HG02852 (cell line): Measurements from ENCODE around the gene RPF1.
A peak's percentile ranks its signal among the peaks of the same experiment; 100 is the strongest.
"Not testable (repeated sequence)": the region's sequence is repeated elsewhere in the genome, so short reads cannot be mapped to it uniquely, and the experiment has no call there.

ENCODE experiments used
- ATAC-seq: cut with Tn5 transposase; IDR thresholded peaks from one replicate; pipeline ENCODE4 v1.9.1; 2021; ENCODE audit warnings: mild to moderate bottlenecking, moderate library complexity; ENCODE audit not compliant: unreplicated experiment

The RPF1 gene

DNA sequence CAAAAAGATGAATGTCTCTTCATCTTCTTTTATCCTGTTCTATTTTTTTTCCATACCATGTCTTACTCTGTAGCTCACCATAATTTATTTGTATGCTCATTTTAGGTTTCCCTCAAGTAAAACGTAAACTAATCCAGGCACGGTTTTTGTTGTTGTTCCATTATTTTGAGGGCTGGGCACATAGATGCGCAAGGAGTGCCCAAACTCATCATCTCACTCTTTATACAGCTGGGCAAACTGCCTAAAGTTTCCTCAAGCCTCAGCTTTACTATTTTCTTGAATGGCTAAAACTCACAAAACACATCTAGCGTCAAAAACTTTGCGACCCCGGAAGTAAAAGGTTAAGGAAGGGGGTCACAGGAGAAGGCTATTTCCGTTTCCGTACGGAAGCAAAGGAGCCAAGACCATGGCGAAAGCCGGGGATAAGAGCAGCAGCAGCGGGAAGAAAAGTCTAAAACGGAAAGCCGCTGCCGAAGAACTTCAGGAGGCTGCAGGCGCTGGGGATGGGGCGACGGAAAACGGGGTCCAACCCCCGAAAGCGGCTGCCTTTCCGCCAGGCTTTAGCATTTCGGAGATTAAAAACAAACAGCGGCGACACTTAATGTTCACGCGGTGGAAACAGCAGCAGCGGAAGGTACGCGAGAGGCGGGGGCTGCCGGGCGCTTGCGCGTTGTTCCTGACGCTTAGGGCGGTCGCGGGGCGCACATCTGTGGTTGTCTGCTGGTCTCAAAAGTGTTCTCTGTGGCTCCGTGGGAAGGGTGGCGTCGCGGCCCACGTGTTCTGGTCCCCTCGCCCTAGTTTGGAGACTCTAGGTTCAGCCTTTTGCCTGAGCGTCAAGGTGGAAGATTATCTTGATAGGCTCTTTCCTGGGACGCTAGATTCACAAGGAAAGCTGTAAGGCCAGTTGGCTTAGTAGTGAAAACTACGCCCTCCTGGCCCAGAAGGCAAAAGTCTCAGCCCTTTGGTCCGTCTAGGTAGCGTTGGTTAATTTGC is at the start of gene RPF1:
Gene RPF1, plus strand, starts transcription at position 391 of the 993 bp plus-strand sequence. Its CDS starts 16 bp downstream, at position 407.
- peak; percentile 97 for ATAC-seq

- ATAC-seq = no peak
These were observed 48.5 kb upstream of the RPF1 start for GRCh38 chr1:84430546-84430945.

- peak; percentile 55 for ATAC-seq
These were observed 45.6 kb upstream of the RPF1 start for GRCh38 chr1:84433258-84434080.

DNA sequence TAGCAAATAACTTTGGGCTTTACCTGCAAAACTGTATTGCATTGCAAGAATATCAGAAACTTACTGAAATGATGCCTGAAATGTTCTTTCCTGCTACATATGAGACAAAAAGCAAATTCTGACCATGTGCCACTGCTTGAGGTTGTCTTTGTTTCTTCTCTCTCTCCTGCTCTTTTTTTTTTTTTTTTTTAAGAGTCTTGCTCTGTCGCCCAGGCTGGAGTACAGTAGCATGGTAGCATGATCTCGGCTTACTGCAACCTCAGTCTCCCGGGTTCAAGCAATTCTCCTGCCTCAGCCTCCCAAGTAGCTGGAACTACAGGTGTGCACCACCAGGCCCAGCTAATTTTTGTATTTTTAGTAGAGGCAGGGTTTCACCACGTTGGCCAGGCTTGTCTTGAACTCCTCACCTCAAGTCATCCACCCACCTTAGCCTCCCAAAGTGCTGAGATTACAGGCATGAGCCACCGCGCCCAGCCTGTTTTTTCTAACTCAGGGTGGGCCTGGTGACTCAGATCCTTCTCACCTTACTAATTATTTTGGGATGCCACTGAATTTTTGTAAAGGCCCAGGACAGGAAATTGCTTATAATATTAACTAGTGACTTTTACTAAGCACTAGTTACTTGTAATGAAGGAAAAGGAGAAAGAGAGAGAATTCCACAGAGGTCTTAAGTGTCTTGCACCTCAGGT is 44.8 kb upstream of the RPF1 start:
- no peak for ATAC-seq

GRCh38 chr1:84434801-84435549 is 44.1 kb upstream of the RPF1 start:
- ATAC-seq = no peak

DNA sequence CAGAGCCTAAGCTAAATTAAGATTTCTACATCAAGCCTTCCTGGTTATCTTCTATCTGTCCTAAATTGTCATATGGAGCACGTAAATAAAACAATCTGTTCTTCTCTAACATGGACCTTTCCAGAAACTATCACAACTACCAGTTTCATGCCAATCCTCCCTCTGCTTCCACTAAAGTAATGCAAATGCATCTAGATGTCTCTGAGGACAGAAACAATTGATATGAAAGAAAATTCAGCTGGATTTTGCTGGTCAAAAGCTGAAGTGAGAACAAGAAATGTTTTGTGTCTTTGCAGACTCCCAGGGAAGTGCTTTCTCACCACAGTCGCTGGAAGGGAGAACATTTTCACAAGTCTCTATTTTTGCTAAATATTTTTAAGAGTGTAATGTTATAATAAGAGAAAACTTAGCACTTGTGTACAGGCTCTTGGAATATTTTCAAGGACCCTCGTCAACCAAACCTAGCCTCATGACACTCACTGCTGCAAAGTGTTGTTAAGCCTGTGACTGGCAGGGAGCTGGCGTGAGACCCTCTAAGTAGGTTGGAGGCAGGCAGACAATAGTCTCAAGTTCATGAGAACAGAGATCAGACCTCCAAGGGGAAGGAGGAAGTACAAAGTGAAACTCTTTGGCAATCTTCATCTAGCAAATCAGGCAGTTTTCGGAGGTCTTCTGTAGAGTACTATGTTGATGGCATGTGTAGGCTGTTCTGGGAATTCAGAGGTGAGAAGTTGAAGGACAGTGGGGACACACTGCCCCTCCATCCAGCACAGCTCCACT is 42.0 kb upstream of the RPF1 start:
- ATAC-seq = peak; percentile 39

DNA sequence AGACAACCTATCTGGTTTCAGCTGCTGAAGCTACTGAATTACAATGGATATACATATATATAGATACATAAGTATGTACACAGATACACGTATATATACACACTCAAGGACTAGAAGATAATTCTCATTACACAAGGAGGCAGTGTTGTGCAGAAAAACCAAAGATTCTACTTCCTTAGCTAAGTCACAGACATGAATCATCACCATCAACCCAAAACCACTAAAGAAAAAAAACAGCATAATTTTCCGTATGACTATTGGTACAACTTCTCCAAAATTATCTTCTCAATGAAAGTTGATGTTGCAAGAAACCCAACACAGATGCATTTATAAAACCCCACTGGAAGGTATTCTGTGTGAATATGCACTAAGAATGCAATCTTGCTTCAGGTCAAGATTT is 36.8 kb upstream of the RPF1 start:
- peak; percentile 97 for ATAC-seq

GRCh38 chr1:84442747-84443646 is 36.1 kb upstream of the RPF1 start:
- ATAC-seq = not testable (repeated sequence)

DNA sequence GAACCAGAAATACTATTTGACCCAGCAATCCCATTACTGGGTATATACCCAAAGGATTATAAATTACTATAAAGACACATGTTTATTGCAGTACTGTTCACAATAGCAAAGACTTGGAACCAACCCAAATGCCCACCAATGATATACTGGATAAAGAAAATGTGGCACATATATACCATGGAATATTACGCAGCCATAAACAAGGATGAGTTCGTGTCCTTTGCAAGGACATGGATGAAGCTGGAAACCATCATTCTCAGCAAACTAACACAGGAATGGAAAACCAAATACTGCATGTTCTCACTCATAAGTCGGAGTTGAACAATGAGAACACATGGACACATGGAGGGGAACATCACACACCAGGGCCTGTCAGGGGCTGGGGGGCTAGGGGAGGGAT is 30.4 kb upstream of the RPF1 start:
- ATAC-seq = not testable (repeated sequence)

DNA sequence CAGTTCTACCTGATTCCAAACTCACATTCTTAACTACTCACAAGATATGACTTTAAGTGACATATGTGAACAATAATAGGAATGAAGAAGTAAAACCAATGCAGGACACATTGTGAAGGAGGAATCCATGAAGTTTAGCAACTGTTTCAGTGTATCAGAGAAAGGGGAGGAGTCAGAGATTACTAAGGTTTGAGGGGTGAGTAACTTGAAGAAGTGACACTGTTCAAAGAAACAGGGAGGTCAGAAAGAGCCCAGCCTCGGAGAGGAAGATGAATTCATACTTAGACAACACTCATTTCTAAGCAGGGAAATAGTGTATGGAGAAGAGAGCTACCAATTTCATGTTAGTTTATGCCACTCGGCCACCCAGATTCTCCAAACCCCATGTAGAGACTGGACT is 28.2 kb upstream of the RPF1 start:
- no peak for ATAC-seq

GRCh38 chr1:84452436-84452835 is 26.6 kb upstream of the RPF1 start:
- ATAC-seq = no peak

- ATAC-seq = no peak
These were observed 16.9 kb upstream of the RPF1 start for GRCh38 chr1:84462118-84462517.

DNA sequence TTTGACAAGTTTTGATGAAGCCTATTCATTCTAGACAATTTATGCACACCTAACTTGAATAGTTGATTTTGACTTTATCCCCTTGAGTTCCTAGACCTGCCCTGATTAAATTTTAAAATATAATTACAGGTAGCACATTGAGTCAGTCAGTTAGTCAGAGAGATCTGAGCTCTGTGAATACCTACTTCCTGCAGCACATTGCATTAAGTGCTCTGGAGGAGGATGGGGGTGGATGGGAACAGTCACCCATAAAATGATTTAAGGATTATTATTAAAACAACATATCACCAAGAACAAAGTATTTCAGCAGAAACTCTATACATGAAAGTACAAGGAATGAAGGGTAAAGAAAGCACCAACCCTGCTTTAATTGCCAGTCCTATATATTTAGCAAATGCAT is 11.8 kb upstream of the RPF1 start:
- ATAC-seq = no peak

DNA sequence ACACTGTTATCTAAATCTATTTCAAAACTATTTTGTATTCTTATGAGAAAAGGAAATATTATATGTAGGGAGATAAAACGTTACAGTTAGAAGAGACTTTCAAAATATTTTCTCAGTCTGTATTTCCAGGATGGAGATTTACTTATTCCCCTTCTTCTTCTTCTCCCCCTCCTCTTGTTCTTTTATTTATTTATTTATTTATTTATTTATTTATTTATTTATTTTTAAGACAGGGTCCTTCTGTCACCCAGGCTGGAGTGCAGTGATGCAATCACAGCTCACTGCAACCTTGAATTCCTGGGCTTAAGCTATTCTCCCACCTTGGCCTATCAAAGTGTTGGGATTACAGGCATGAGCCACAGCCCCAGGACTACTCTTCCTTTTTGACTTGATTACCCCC is 2.8 kb upstream of the RPF1 start:
- ATAC-seq = no peak

DNA sequence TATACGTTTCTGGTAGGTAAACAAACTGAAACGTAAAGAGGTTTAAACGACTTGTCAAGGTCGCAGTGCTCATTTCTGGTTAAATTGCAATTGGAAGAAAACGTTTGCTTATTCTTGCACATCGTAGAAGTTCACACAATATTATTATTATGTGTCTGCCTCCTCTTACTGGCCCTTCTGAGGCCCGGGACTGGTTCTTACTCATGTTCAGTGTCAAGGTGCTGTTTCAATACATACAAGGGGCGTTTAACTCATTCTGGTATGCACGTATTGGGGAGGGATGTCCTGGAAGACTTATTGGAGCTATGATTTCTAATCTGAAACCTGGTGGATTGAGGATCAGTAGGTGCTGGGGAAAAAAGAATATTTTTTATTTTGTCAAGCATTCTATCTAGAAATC is 932 bp downstream of the RPF1 start:
- no peak for ATAC-seq

DNA sequence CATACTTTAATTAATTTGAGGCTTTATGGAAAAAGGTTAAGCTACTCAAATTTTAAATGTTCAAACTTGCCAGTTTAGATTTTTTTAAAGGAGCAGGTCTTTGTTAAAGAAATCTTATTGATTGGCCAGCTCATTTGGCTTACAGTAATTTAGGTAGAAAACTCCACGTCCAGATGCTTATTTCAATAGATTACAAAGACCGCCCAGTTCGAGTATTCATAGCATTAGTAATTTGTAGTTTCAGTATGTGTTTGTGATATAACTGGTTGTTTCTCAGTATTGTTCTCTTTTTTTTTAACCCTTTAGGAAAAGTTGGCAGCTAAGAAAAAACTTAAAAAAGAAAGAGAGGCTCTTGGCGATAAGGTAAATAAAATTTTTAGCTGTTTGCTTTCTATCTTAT is 1.6 kb downstream of the RPF1 start:
- ATAC-seq = peak; percentile 31

GRCh38 chr1:84481317-84481716 is 2.3 kb downstream of the RPF1 start:
- ATAC-seq = no peak

DNA sequence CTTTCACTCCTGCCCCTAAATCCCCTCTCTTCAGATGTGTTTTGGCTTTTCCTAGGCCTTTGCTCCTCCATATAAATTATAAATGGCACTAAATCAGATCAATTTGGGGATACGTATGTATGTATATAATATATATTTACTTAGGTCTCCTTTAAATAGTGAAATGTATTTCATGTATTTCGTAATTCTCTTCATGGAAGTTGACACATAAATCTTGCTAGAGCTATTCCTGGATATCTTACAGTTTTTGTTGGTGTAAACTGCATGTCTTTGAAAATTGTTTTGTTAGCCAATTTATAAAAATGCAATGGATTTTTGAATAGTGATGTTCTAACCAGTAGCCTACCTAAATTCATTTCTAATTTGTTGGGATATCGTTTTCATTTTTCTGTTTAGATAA is 9.0 kb downstream of the RPF1 start:
- no peak for ATAC-seq

GRCh38 chr1:84489766-84490165 is 10.7 kb downstream of the RPF1 start:
- ATAC-seq = no peak
